Smooth muscle cell (in vitro differentiated cells): ENCODE results near the gene CADM1. TPM values are rescaled to one million over a fixed set of nuclear protein-coding genes. Genes with fewer than 3 reads are reported as not detected.

Experiments
- DNase-seq: peaks from one replicate; lab custom pipeline; 2025; ENCODE audit not compliant: unreplicated experiment; lab: John Stamatoyannopoulos, UW
- H2AFZ ChIP-seq: fragments of 200-600 bp; sonication (generic); 2 replicates; pipeline ENCODE4 v1.6.0; 2016; ENCODE audit warnings: antibody characterized with exemption, low read depth, mild to moderate bottlenecking
- H3F3A ChIP-seq: fragments of 200-600 bp; sonication (generic); 2 replicates; pipeline ENCODE4 v1.6.0; 2017; ENCODE audit warnings: antibody characterized with exemption, low read depth
- H3K27ac ChIP-seq: fragments of 200-600 bp; sonication (generic); 2 replicates; pipeline ENCODE4 v1.5.1; 2016; ENCODE audit warnings: low read depth, mild to moderate bottlenecking
- H3K27me3 ChIP-seq: fragments of 200-600 bp; sonication (generic); 2 replicates; pipeline ENCODE4 v1.6.1; 2016; ENCODE audit warnings: low read depth, mild to moderate bottlenecking
- H3K36me3 ChIP-seq: fragments of 200-600 bp; sonication (generic); 2 replicates; pipeline ENCODE4 v1.5.1; 2016; ENCODE audit warnings: low read depth
- H3K4me1 ChIP-seq: fragments of 200-600 bp; sonication (generic); 2 replicates; pipeline ENCODE4 v1.5.1; 2016; ENCODE audit warnings: low read depth
- H3K4me2 ChIP-seq: fragments of 200-600 bp; sonication (generic); 2 replicates; pipeline ENCODE4 v1.6.0; 2016; ENCODE audit warnings: mild to moderate bottlenecking
- H3K4me3 ChIP-seq: fragments of 200-600 bp; sonication (generic); 2 replicates; pipeline ENCODE4 v1.5.1; 2016; ENCODE audit warnings: mild to moderate bottlenecking
- H3K79me2 ChIP-seq: fragments of 200-600 bp; sonication (generic); 2 replicates; pipeline ENCODE4 v1.6.0; 2016; ENCODE audit warnings: low read depth, mild to moderate bottlenecking
- H3K9ac ChIP-seq: fragments of 200-600 bp; sonication (generic); 2 replicates; pipeline ENCODE4 v1.6.0; 2016; ENCODE audit warnings: low read depth
- H3K9me3 ChIP-seq: fragments of 200-600 bp; sonication (generic); replicated peaks from 2 replicates; pipeline ENCODE4 v1.5.1; 2016; ENCODE audit warnings: low read depth
- H4K20me1 ChIP-seq: fragments of 200-600 bp; sonication (generic); 2 replicates; pipeline ENCODE4 v1.6.0; 2016; ENCODE audit warnings: low read depth
- CTCF ChIP-seq: fragments of 200-600 bp; sonication (generic); IDR thresholded peaks from 2 replicates; pipeline ENCODE4 v1.5.1; 2017; ENCODE audit warnings: borderline replicate concordance, mild to moderate bottlenecking, antibody characterized with exemption; ENCODE audit not compliant: insufficient read depth, poor library complexity, severe bottlenecking
- WGBS: methylation state at CpG from one replicate; pipeline ENCODE4 v1.1.7; 2016; ENCODE audit warnings: low lambda C conversion rate; 5-methylcytosine and 5-hydroxymethylcytosine counted together
- polyA plus RNA-seq: library from polyadenylated mRNA; unstranded; fragments of >200 nt; fragmentation: Nextera tagmentation; extraction: Ambion mirVana; gene quantifications from 2 replicates; pipeline ENCODE4 v1.2.1, GENCODE V29; 2016
- total RNA-seq: library from RNA; depleted of rRNA; stranded (reverse); fragments of >200 nt; gene quantifications from 2 replicates; pipeline ENCODE4 v1.2.3, GENCODE V29; 2014

CADM1 gene
- total and polyA plus RNA-seq, 2 experiments from 2014 or later: 158 to 167 TPM

DNA sequence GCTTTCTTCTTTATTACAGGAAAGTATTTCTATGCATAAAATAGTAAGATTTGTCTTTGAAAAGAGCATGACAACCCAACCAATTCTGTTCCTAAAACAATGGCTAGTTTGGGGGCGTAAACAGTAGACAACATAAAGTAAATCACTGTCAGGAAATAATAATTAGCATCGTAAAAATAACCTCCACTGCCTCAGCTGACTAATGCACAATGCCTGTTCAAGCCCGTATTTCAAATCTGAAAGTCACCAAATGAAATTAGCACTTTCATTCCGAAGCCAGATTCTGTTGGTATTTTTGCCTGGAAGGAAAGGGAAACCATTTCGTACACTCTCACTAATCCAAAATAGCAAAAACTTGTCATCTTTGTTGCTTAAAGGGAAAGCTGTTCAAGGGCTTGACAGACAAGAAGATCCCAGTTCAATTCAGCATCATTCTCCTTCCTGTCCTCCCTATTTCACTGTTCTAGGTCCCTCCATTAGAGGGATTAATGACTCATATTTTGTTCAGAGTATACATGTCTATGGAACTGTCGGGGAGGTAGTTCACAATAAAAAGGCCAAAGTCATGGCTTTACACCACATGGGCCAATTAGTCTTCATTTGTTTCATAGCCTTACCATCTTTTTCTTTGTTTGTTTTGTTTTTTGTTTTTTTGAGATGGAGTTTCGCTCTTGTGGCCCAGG lies 154.7 kb downstream of the CADM1 start:
- H3K27ac ChIP-seq: peak overlapping the region; percentile 19
- H3K4me1 ChIP-seq: peaks cover 13% of the 10 kb centered on the region
- TF ChIP-seq CTCF: no peak
- H4K20me1 ChIP-seq: peaks cover 62% of the 10 kb centered on the region
- no peaks in the 10 kb centered on the region for H3K79me2 ChIP-seq
- no peak for DNase-seq
- no peaks in the 10 kb centered on the region for H3K27me3 ChIP-seq
- 74% methylated on average over 7 of the region's 7 CpGs for WGBS
- no peak overlapping the region for H3K4me3 ChIP-seq
- no peak overlapping the region for H3K9ac ChIP-seq
- H3K4me2 ChIP-seq: no peak overlapping the region
- H2AFZ ChIP-seq: no peak overlapping the region
- no peaks in the 10 kb centered on the region for H3F3A ChIP-seq
- H3K36me3 ChIP-seq: no peaks in the 10 kb centered on the region
- no peaks in the 10 kb centered on the region for H3K9me3 ChIP-seq

DNA sequence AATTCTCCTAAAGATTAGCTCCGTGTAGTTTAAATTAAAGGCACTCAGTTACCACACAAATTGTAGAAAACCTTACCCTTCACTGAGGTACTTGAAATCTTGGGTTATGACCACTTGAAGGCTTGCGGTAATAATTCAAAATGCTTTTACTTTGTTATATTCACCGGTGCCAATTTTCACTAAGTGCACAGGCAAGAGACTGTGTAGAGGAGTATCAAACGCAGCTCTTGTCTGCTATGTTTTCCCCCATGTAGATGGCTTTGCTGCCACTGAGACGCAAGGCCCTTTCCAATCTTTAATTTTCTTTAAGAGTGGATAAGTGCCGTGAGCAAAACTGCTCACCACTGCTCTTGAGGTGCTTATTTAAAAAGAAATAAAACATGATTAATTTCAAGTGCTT lies 155.8 kb downstream of the CADM1 start:
- WGBS: 96% methylated on average over 6 of the region's 6 CpGs
- Histone ChIP-seq H4K20me1 (peaks cover 59% of the 10 kb centered on the region), H3K9ac (no peak overlapping the region), H3K9me3 (no peaks in the 10 kb centered on the region), H3K79me2 (no peaks in the 10 kb centered on the region), H2AFZ (no peak overlapping the region), H3F3A (no peaks in the 10 kb centered on the region), H3K27ac (no peak overlapping the region), H3K4me2 (no peak overlapping the region), H3K36me3 (no peaks in the 10 kb centered on the region), H3K4me3 (no peak overlapping the region), H3K4me1 (peaks cover 19% of the 10 kb centered on the region), H3K27me3 (no peaks in the 10 kb centered on the region)
- no peak for DNase-seq
- no peak for TF ChIP-seq CTCF

DNA sequence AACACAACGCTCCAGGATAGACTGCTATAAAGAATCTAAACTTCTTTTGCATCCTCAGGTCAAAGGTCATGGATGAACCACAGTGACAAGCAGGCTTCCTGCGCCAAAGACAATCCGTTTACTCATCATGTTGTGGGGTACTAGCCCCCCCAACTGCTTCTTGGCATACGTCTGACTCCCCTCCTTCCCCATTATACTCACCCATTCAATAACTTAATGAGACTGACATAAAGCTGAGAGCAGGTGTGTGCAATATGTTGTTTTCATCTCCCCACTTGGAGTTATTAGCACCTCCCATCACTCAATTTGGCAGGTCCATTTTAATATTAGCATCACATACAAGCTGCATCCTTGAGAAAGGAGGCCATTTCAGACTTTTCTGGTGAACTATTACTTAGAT lies 157.1 kb downstream of the CADM1 start:
- Histone ChIP-seq H3K9ac (no peak overlapping the region), H4K20me1 (peaks cover 46% of the 10 kb centered on the region), H3F3A (no peaks in the 10 kb centered on the region), H3K27me3 (no peaks in the 10 kb centered on the region), H2AFZ (no peak overlapping the region), H3K4me2 (no peak overlapping the region), H3K27ac (no peak overlapping the region), H3K79me2 (no peaks in the 10 kb centered on the region), H3K4me3 (no peak overlapping the region), H3K36me3 (no peaks in the 10 kb centered on the region), H3K9me3 (no peaks in the 10 kb centered on the region), H3K4me1 (peaks cover 19% of the 10 kb centered on the region)
- no peak for TF ChIP-seq CTCF
- no peak for DNase-seq
- 95% methylated on average over 4 of the region's 4 CpGs for WGBS

DNA sequence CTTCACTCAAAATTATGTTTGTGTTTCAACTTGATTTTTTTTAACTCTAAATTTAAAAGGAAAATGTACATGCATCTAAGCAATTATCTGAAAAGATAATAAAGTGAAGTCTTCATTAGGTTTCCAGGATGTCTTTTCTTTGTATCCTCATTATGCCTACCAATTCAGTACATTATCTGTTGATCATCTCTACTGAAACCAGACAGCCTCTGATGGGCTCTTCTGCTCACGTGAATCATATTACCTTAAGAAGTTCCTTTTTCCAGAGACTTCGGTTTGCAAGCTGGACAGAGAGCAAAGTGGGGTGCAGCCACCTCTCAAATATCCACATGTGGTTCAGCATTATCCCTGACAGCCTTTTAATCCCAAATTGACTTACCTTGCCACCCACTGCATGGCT lies 158.4 kb downstream of the CADM1 start:
- H3K9ac ChIP-seq: no peak overlapping the region
- H3K27ac ChIP-seq: no peak overlapping the region
- H3K9me3 ChIP-seq: no peaks in the 10 kb centered on the region
- peaks cover 33% of the 10 kb centered on the region for H4K20me1 ChIP-seq
- H3K4me2 ChIP-seq: no peak overlapping the region
- H3K4me1 ChIP-seq: peaks cover 19% of the 10 kb centered on the region
- DNase-seq: no peak
- no peaks in the 10 kb centered on the region for H3K79me2 ChIP-seq
- TF ChIP-seq CTCF: no peak
- no peaks in the 10 kb centered on the region for H3K36me3 ChIP-seq
- no peak overlapping the region for H3K4me3 ChIP-seq
- WGBS: 84% methylated on average over 2 of the region's 2 CpGs
- no peaks in the 10 kb centered on the region for H3F3A ChIP-seq
- H2AFZ ChIP-seq: no peak overlapping the region
- H3K27me3 ChIP-seq: no peaks in the 10 kb centered on the region
